GM06990 (cell line): ENCODE measurements around the gene ANAPC2.

Experiments
- DNase-seq: peaks from one replicate; pipeline ENCODE4 v3.0.0-alpha.2; 2011; ENCODE audit not compliant: insufficient read length; ENCODE audit errors: extremely low read depth
- H3K27me3 ChIP-seq: replicated peaks from 2 replicates; pipeline ENCODE4 v1.6.0; 2011; ENCODE audit warnings: low read length; ENCODE audit not compliant: control insufficient read depth, insufficient read depth
- H3K36me3 ChIP-seq: 2 replicates; pipeline ENCODE4 v1.5.1; 2011; ENCODE audit warnings: low read length; ENCODE audit not compliant: control insufficient read depth, insufficient read depth
- H3K4me3 ChIP-seq: replicated peaks from 2 replicates; pipeline ENCODE4 v1.5.1; 2011; ENCODE audit warnings: low read depth, mild to moderate bottlenecking, control low read depth, low read length
- TF ChIP-seq, protein P1 (sequence below): IDR thresholded peaks from 2 replicates; pipeline ENCODE4 v1.5.1; 2011; ENCODE audit warnings: low read length, control low read depth, mild to moderate bottlenecking, inconsistent platforms; ENCODE audit not compliant: insufficient read depth, poor library complexity, severe bottlenecking

Gene ANAPC2

DNA sequence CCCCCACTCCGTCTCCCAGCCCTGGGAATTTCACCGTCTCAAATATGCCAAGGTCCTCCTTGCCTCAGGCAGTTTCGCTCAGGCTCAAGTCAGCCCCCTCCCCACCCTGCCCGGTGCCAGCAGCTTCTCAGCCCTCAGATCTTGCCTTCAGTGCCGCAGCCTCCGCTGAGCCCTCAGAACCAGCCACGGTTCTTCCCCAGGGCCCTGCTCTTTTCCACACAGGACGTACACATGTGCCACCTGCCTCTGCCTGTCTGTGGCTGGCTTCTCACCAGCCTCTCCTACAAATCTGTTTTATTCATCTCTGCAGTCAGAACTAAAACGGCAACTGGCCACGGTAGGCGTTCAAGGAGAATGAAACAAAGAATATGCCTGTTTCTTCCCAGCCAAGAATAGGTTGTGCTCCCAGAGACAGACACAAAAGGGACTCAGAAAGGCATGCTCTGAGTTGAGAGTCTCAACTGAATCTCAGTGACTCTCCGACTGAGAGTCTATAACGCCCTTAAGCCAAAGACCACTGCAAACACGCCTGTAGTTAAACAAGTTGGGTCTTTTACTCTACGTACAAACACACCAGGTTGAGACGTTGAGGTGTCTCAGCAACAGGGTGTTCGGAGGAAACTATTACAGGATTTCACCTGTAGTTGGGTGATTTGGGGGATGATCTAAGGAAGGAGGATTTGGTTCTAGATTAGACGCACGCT is 60.0 kb downstream of the ANAPC2 start:
- Histone ChIP-seq H3K27me3 (no peaks in the 10 kb centered on the region), H3K4me3 (peak overlapping the region; percentile 82), H3K36me3 (no peaks in the 10 kb centered on the region)
- peak; percentile 28 for DNase-seq
- TF ChIP-seq, protein P1, sequence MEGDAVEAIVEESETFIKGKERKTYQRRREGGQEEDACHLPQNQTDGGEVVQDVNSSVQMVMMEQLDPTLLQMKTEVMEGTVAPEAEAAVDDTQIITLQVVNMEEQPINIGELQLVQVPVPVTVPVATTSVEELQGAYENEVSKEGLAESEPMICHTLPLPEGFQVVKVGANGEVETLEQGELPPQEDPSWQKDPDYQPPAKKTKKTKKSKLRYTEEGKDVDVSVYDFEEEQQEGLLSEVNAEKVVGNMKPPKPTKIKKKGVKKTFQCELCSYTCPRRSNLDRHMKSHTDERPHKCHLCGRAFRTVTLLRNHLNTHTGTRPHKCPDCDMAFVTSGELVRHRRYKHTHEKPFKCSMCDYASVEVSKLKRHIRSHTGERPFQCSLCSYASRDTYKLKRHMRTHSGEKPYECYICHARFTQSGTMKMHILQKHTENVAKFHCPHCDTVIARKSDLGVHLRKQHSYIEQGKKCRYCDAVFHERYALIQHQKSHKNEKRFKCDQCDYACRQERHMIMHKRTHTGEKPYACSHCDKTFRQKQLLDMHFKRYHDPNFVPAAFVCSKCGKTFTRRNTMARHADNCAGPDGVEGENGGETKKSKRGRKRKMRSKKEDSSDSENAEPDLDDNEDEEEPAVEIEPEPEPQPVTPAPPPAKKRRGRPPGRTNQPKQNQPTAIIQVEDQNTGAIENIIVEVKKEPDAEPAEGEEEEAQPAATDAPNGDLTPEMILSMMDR: no peak

DNA sequence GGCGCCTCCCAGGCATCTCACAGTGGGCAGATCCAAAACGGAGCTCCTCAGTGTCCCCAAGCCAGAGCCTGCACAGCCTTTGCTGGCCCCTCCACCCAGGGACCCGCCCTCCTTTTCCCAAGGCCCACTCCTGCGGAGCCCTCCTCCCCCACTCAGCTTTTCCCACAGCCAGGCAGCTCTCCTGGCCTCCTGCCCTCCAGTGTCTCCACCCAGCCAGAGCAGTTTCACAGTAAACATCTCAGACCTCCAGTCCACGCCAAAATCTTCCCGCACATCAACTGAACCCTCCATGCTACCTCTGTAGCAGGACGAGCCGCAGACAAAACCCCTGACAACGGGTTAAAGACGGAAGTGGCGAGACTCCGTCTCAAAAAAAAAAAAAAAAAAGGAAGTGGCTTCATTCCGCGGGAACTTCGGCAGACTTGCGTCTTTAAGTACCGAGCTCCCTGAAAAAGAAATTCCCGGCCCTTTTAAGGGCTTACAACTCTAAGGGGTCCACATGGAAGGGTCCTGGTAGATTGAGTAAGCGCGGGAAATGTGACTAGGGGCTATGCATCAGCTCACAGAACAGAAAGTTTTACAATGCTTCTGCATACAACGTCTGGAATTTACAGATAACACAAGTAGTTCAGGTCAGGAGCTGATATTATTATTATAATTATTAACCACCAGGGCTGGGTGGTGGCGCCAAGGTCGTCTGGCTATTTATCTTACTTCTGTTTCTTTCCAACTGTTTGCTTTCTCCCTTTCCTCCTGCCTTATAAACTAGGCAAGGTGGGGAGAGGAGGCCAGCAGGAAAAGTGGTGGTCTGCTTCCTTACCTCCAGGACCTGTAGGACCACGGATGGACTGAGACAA is 60.8 kb downstream of the ANAPC2 start:
- peak overlapping the region; percentile 82 for H3K4me3 ChIP-seq
- H3K36me3 ChIP-seq: no peaks in the 10 kb centered on the region
- no peak for DNase-seq
- no peaks in the 10 kb centered on the region for H3K27me3 ChIP-seq
- TF ChIP-seq, protein P1: no peak

DNA sequence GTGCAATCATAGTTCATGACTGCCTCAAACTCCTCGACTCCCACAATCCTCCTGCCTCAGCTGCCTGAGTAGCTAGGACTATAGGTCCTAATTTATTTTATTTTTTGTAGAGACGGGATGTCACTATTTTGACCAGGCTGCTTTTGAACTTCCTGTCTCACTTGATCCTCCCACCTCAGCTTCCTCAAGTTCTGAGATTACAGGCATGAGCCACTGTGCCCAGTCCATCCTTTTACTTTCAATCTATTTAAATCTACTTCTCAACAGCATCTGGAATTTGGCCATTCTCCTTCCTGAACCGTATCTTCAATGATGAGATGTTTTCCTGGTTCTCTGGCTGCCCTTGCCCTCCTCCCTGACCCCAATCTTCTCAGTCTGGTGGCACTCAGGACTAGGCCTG is 61.6 kb downstream of the ANAPC2 start:
- Histone ChIP-seq H3K36me3 (no peaks in the 10 kb centered on the region), H3K27me3 (no peaks in the 10 kb centered on the region), H3K4me3 (peak overlapping the region; percentile 82)
- no peak for DNase-seq
- TF ChIP-seq, protein P1: no peak
